ENCODE data around the gene KIF12. TPM values are rescaled to one million over a fixed set of nuclear protein-coding genes. Genes with fewer than 3 reads are reported as not detected.

Gene KIF12
- total and polyA plus RNA-seq, 2 donors (not counting 1 experiment from before 2014, with no cell fraction given): not detected

- no peaks in the 10 kb centered on the region for H3K79me2 ChIP-seq (ENCODE audit: control insufficient read depth, insufficient read depth, low read length)
- DNase-seq (ENCODE audit: low read depth in 2 of 2): no peak
- H3K27ac ChIP-seq (ENCODE audit: insufficient read depth, low read length): no peak overlapping the region
- no peaks in the 10 kb centered on the region for H3K36me3 ChIP-seq (ENCODE audit: control insufficient read depth, insufficient read depth, low read length)
- H3K4me1 ChIP-seq (ENCODE audit: control insufficient read depth, extremely low read depth, insufficient read depth, low read length): no peaks in the 10 kb centered on the region
- H2AFZ ChIP-seq (ENCODE audit: low read length): no peak overlapping the region
- H3K9ac ChIP-seq (ENCODE audit: insufficient read depth, low read length): no peak overlapping the region
- peaks cover 48% of the 10 kb centered on the region for H3K27me3 ChIP-seq (ENCODE audit: control insufficient read depth, insufficient read depth, low read length)
- no peak for TF ChIP-seq CTCF (conservative IDR thresholded peaks at IDR 0.05 in 1 of 2, IDR thresholded peaks at IDR 0.05 in 1 of 2; ENCODE audit: low read depth in 1 of 2, low read length in 2 of 2)
- no peak for TF ChIP-seq EZH2 (IDR thresholded peaks at IDR 0.05; ENCODE audit: low read length, missing control alignments)
- no peaks in the 10 kb centered on the region for H3K9me3 ChIP-seq (ENCODE audit: control insufficient read depth, insufficient read depth, low read depth, low read length)
- no peaks in the 10 kb centered on the region for H4K20me1 ChIP-seq (ENCODE audit: control insufficient read depth, extremely low read depth, insufficient read depth, low read length)
- H3K4me2 ChIP-seq (ENCODE audit: extremely low read depth, insufficient read depth, low read length): no peak overlapping the region
- no peak overlapping the region for H3K4me3 ChIP-seq (replicated peaks in 1 of 4; ENCODE audit: control extremely low read depth in 1 of 4, insufficient read depth in 1 of 4, low read depth in 3 of 4, low read length in 4 of 4)
Observed at GRCh38 chr9:114139071-114139470, 40.0 kb upstream of the KIF12 start.

- no peaks in the 10 kb centered on the region for H3K36me3 ChIP-seq (ENCODE audit: control insufficient read depth, insufficient read depth, low read length)
- peaks cover 51% of the 10 kb centered on the region for H3K27me3 ChIP-seq (ENCODE audit: control insufficient read depth, insufficient read depth, low read length)
- no peaks in the 10 kb centered on the region for H3K9me3 ChIP-seq (ENCODE audit: control insufficient read depth, insufficient read depth, low read depth, low read length)
- DNase-seq (ENCODE audit: low read depth in 2 of 2): no peak
- no peak overlapping the region for H3K4me3 ChIP-seq (replicated peaks in 1 of 4; ENCODE audit: control extremely low read depth in 1 of 4, insufficient read depth in 1 of 4, low read depth in 3 of 4, low read length in 4 of 4)
- no peak overlapping the region for H2AFZ ChIP-seq (ENCODE audit: low read length)
- TF ChIP-seq CTCF (conservative IDR thresholded peaks at IDR 0.05 in 1 of 2, IDR thresholded peaks at IDR 0.05 in 1 of 2; ENCODE audit: low read depth in 1 of 2, low read length in 2 of 2): no peak
- no peak for TF ChIP-seq EZH2 (IDR thresholded peaks at IDR 0.05; ENCODE audit: low read length, missing control alignments)
- no peaks in the 10 kb centered on the region for H4K20me1 ChIP-seq (ENCODE audit: control insufficient read depth, extremely low read depth, insufficient read depth, low read length)
- H3K9ac ChIP-seq (ENCODE audit: insufficient read depth, low read length): no peak overlapping the region
- H3K4me1 ChIP-seq (ENCODE audit: control insufficient read depth, extremely low read depth, insufficient read depth, low read length): no peaks in the 10 kb centered on the region
- no peak overlapping the region for H3K4me2 ChIP-seq (ENCODE audit: extremely low read depth, insufficient read depth, low read length)
- H3K79me2 ChIP-seq (ENCODE audit: control insufficient read depth, insufficient read depth, low read length): no peaks in the 10 kb centered on the region
- H3K27ac ChIP-seq (ENCODE audit: insufficient read depth, low read length): no peak overlapping the region
Observed at GRCh38 chr9:114138552-114138971, 39.5 kb upstream of the KIF12 start.

GRCh38 chr9:114137831-114138230 is 38.7 kb upstream of the KIF12 start:
- DNase-seq (ENCODE audit: low read depth in 2 of 2): no peak
- Histone ChIP-seq H2AFZ (ENCODE audit: low read length) (no peak overlapping the region), H3K79me2 (ENCODE audit: control insufficient read depth, insufficient read depth, low read length) (no peaks in the 10 kb centered on the region), H3K9me3 (ENCODE audit: control insufficient read depth, insufficient read depth, low read depth, low read length) (no peaks in the 10 kb centered on the region), H4K20me1 (ENCODE audit: control insufficient read depth, extremely low read depth, insufficient read depth, low read length) (no peaks in the 10 kb centered on the region), H3K27ac (ENCODE audit: insufficient read depth, low read length) (no peak overlapping the region), H3K4me3 (replicated peaks in 1 of 4; ENCODE audit: control extremely low read depth in 1 of 4, insufficient read depth in 1 of 4, low read depth in 3 of 4, low read length in 4 of 4) (no peak overlapping the region), H3K9ac (ENCODE audit: insufficient read depth, low read length) (no peak overlapping the region), H3K36me3 (ENCODE audit: control insufficient read depth, insufficient read depth, low read length) (no peaks in the 10 kb centered on the region), H3K4me1 (ENCODE audit: control insufficient read depth, extremely low read depth, insufficient read depth, low read length) (no peaks in the 10 kb centered on the region), H3K27me3 (ENCODE audit: control insufficient read depth, insufficient read depth, low read length) (peaks cover 56% of the 10 kb centered on the region), H3K4me2 (ENCODE audit: extremely low read depth, insufficient read depth, low read length) (no peak overlapping the region)
- no peak for TF ChIP-seq CTCF (conservative IDR thresholded peaks at IDR 0.05 in 1 of 2, IDR thresholded peaks at IDR 0.05 in 1 of 2; ENCODE audit: low read depth in 1 of 2, low read length in 2 of 2)

Measured in fibroblast of lung (primary cell).